ENCODE results near the gene MME.

The MME gene
- 1.2 to 3.1 reads per million in 2 donors for total RNA-seq

DNA sequence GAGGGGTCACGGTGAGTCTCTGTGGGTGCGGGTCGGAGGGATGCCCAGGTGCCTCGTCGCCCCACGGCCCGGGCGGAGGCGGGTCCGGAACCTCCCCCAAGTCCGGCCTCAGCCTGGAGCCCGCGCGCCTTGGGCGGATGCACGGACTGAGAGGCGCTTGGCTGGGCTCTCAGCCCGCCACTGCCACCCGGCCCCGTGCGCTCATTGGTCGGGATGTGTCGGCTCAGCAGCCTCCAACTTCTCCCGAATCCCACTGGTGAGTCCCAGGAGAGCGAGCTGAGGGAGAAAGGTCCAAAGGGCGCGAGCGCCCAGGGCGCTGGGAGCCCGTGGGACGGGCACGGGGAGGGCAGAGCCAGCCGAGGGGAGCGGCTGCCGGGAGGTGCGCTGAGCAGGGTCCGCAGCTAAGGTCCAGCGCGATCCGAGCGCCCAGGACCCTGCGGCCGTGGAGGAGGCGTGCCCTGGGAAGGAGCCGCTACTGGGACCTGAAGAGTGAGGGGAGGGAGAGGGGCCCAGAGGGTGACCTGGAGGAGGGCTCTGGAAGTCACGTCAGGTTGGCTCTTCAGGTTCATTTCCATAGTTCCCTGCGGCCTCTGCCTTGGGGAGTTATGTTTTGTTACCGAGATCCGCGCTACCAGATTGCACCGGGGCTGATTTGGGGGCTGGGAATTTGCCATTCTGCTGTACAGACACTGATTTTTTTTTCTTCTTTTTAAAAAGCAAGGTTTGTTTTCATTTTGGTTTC, at the start of gene MME:
Gene MME, plus strand, starts transcription at position 574 of the 742 bp plus-strand sequence. CDS start 3,849 bp downstream, outside the sequence.
- DNase-seq = no peak

- no peak for DNase-seq
These were observed 48.9 kb upstream of the MME start for GRCh38 chr3:155031186-155031585.

DNA sequence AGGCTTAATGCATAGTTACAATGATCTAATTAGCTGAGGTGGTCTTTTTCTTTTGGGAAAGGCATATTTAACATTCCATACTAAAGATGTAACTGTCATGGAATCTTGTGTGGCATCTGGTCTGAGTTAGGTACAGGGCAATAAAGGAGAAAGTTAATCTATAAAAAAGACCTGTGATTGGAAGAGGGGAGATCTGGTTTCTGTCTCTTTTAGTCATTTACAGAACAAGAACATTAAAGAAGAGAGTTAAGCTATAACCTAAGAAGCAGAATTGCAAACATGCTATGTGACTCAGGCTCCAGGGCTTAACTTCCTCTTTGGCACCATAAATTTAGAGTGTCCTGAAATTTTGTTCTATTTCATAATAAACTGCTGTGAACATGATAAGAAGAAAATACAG, 47.2 kb upstream of the MME start:
- no peak for DNase-seq

GRCh38 chr3:155034786-155035185, 45.3 kb upstream of the MME start:
- DNase-seq = no peak

DNA sequence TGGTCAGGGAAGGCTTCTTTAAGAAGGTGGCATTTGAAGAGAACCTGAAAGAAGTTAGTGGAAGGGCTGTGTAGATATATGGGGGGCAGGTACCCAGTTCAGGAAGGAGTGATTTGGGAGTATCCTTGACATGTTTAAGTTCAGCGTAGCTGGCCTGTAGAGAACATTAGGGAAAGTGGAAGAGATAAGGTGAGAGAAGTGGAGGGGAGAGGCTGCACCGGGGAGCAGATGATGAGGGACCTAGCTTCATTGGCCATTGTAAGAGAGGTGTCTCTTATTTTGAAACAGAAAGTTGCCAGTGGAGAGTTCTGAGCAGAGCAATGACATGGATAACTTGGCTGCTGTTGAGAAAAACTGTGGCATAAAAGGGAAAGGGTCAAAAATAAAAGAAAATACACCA, 44.6 kb upstream of the MME start:
- DNase-seq = no peak

DNA sequence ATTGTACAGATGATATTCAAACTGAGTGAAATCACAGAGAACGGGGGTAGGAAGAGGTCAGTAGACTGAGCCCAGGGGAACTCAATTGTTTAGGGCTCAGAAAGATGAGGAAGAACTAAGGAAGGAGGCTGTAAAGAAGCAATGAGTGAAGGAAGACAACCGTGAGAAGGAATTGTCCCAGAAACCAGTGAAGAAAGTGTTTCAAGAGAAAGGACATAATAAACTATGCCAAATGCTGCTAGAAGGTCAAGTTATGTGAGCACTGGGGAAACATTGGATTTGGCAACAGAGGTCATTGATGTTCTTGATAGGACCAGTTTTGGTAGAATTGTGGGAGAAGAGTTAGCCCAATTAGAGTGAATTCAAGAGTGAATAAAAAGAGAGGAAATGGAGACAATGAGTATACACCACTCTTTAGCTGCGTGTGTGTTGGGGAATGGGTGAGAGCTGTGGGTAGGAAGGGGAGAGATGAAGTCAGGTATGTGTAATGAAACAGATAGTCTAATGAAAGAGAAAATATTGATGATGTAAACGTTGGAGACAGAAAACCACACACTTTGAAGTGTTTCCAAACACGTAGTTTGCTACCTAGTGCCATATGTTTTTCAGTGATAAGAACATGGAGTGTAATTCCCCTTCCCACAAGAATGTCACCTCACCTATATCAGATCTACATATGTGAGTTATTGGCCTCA, 42.5 kb upstream of the MME start:
- no peak for DNase-seq

DNA sequence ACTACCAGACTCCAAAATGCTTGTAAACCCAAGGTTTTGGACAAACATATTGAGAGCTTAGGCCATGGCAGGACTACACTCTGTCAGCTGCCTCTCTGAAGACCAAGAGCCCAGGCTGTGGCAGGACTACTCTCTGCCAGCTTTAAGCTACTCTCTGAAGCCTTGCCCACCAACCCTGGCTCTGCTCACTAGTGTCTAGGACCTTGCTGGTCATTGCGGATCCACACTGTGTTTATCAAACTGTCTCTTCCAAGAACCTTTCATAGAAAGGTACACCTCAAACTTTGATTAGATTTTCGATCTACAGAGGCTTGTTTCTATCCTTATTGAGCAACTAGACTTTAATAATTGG, 41.9 kb upstream of the MME start:
- no peak for DNase-seq

GRCh38 chr3:155046935-155047334, 33.2 kb upstream of the MME start:
- DNase-seq = no peak

- DNase-seq = no peak
These were observed 32.4 kb upstream of the MME start for GRCh38 chr3:155047672-155048071.

GRCh38 chr3:155049959-155050358, 30.2 kb upstream of the MME start:
- no peak for DNase-seq

DNA sequence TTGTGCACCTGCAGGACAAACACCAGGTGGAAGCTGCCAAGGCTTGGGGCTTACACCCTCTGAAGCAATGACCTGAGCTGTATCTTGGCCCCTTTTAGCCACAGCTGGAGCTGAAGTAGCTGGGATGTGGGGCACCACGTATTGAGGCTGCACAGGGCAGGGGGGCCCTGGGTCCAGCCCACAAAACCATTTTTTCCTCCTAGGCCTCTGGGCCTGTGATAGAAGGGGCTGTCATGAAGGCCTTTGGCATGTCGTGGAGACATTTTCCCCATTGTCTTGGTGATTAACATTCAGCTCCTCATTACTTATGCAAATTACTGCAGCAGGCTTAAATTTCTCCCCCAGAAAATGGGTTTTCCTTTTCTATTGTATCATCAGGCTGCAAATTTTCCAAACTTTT, 27.6 kb upstream of the MME start:
- DNase-seq = no peak

- DNase-seq = no peak
These were observed 26.4 kb upstream of the MME start for GRCh38 chr3:155053756-155054155.

DNA sequence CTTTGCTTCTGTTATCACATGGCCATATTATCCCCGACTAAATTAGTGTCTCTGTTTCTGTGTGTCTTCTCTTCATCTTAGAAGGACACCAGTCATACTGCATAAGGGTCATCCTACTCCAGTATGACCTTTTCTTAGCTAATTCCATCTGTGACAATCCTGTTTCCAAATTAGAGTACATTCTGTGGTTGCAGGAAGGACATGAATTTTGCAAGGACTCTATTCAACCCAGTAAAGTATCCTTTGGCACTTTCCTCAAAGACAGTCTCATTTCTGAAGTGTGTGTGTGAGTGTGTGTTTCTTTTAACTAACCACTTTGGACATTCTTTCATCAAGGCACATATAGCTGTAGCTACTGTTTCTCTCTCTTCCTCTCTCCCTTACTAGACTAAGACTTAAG, 15.2 kb upstream of the MME start:
- no peak for DNase-seq

GRCh38 chr3:155065537-155065936, 14.6 kb upstream of the MME start:
- DNase-seq = no peak

GRCh38 chr3:155069729-155070128, 10.4 kb upstream of the MME start:
- no peak for DNase-seq

GRCh38 chr3:155070316-155070715, 9.8 kb upstream of the MME start:
- DNase-seq = no peak

GRCh38 chr3:155070932-155071387, 9.2 kb upstream of the MME start:
- DNase-seq = no peak

- no peak for DNase-seq
These were observed 4.9 kb upstream of the MME start for GRCh38 chr3:155075200-155075599.

DNA sequence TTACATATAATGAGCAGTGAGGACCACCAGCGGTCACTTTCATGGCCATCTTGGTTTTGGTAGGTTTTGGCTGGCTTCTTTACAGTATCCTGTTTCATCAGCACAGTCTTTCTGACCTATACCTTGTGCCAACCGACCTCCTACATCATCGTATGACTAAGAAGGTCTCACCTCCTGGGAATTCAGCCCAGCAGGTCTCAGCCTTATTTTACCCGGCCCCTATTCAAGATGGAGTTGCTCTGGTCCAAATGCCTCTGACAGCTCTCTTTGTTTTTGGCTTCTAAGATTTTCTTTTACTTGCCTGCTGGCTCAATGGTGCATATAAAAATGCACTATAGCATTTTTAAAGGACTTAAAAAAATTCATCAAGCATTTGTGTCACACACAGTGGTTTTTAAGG, 3.2 kb upstream of the MME start:
- no peak for DNase-seq

DNA sequence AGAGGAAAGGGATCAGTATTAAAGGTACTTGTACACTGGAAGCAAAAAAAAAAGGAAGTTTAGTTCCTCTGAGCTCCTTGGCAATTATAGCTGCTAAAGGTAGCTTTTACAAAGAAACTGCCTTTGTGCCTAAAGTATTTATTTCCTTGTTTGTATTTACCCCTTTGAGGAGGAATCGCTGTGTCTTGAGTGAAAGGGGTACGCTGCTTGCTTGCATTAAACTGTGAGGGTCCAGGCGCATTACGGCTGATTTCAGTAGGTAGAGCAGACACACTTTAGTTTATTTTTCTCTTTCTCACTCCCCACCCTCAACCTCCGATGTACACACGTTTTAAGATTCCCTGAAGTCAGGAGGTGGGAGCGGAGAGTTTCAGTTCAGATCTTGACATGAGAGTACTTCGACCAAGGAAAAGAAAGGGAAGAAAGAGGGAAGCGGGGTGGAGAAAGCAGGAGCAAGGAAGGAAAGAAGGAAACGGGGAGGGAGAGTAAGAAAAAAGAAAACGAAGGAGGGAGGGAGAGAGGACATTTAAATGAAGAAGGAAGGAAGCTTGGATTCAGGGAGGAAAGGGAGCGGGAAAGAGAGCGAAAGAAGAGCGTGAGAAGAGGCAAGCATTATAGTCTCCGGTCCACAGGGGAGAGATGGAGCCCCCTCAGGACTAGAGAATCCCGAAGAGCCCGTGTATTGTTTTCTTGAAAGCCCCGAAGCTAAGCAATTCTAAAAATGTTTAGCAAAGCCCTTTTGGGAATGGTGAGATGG, 1.2 kb upstream of the MME start:
- DNase-seq = no peak

GRCh38 chr3:155079468-155079745, 712 bp upstream of the MME start:
- DNase-seq = no peak

DNA sequence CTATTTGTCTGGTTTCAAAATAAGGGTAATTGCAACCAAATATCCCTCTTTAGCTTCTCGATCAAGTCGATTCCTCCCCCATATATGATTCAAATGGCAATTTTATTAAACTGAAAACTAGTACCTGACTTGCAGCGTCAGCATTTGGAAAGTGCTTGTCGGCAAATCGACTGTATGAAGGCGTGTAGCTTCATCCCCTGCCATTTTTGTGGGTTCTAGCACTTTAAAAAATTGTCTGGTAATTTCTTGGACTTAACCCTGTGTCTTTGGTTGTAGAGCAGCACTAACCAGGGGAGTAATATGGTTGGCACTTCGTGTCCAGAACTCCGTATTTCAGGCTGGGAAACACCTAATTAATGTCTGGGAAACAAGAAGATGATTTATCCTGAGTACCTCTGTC, 573 bp downstream of the MME start:
- no peak for DNase-seq

DNA sequence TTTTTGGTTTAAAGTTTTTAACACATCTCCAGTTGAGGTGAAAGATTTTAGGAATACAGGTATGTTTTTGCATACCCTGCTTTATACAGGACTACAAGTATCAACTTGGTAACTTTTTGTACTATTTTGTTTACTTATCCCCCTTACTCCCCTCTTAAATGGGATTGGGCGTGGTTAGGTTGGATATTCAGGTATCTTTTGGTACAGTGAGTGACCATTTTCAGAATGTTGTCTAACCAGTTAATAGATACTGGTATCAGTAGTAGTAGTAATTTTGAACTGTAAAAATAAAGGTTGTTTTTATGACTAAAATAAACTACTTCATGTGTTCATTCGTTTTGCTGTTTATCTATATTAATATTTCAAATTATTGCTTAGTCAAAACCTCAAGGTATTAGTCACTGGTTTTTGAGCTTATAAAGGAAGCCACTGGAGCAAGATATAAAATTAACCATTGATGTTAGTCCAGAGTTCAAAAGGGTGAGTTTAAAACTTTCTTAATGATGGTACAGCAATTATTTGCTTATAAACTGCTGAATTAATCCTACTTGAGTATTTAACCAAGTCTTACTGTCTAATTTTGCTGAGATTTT, 3.3 kb downstream of the MME start:
- DNase-seq = no peak

GRCh38 chr3:155084567-155084966, 4.4 kb downstream of the MME start:
- DNase-seq = no peak
